Ovary (tissue), 9 donors: Measurements from ENCODE around the gene SYNPO2. TPM values are rescaled to one million over a fixed set of nuclear protein-coding genes. Genes with fewer than 3 reads are reported as not detected.

Source experiments
- DNase-seq, 5 donors: peaks; one replicate each; pipeline ENCODE4 v3.0.0-alpha.2; 2019 to 2020
- H3K27ac ChIP-seq, 2 donors: fragments of 200-600 bp; one replicate each; pipeline versions ENCODE4 v1.5.1 to v1.8.0; 2019 to 2022
- H3K27me3 ChIP-seq: fragments of 200-600 bp; one replicate; pipeline ENCODE4 v1.8.0; 2022
- H3K36me3 ChIP-seq: fragments of 200-600 bp; sonication (generic); one replicate; pipeline ENCODE4 v1.5.1; 2019
- H3K4me1 ChIP-seq: one replicate; pipeline ENCODE4 v1.8.1; 2013; ENCODE audit warnings: mild to moderate bottlenecking, moderate library complexity; ENCODE audit not compliant: insufficient read depth
- H3K4me3 ChIP-seq: fragments of 200-600 bp; sonication (generic); one replicate; pipeline ENCODE4 v1.5.1; 2017
- H3K9me3 ChIP-seq, 2 donors: fragments of 200-600 bp in 1 of 2; sonication (generic) in 1 of 2; one replicate each; pipeline versions ENCODE4 v1.5.1 to v1.8.1; 2013 to 2019; ENCODE audit warnings: mild to moderate bottlenecking in 1 of 2, moderate library complexity in 1 of 2
- CTCF ChIP-seq, 3 donors: fragments of 450-650 bp in 2 of 3; fragments of 200-600 bp in 1 of 3; IDR thresholded peaks; one replicate each; pipeline versions ENCODE4 v1.5.1 to v1.8.0; 2016 to 2022; ENCODE audit warnings: antibody characterized with exemption in 3 of 3, mild to moderate bottlenecking in 1 of 3
- EP300 ChIP-seq: sonication (generic); formaldehyde crosslinking; IDR thresholded peaks from one replicate; pipeline ENCODE4 v1.6.1; 2017; ENCODE audit warnings: antibody characterized with exemption
- POLR2A ChIP-seq: fragments of 450-650 bp; IDR thresholded peaks from one replicate; pipeline ENCODE4 v1.6.1; 2017; ENCODE audit warnings: antibody characterized with exemption, mild to moderate bottlenecking, moderate library complexity
- WGBS, 3 donors: extraction: QIAGEN DNeasy Blood & Tissue Kit in 1 of 3; methylation state at CpG; one replicate each; pipeline versions ENCODE4 v1.1.5 to v1.1.7; 2013 to 2017; 5-methylcytosine and 5-hydroxymethylcytosine counted together
- intact Hi-C, 4 donors: fragments of 100-400 bp; cut with DNase I; formaldehyde crosslinking; loops; one replicate each; pipeline versions ENCODE4 v1.11.0 to v1.15.1; 2022 to 2023
- polyA plus RNA-seq, 2 donors: library from polyadenylated mRNA; stranded (reverse); fragments of 200-250 nt in 1 of 2; fragments of 350-450 nt in 1 of 2; fragmentation: Illumina TruSeq in 1 of 2; extraction: RNeasy Lipid Tissue Mini Kit (QIAGEN cat#74804) in 1 of 2; gene quantifications; one replicate each; pipeline ENCODE4 v1.2.3, GENCODE V29; 2013 to 2014
- total RNA-seq, 7 donors: library from RNA; depleted of rRNA in 2 of 7; stranded (reverse); fragments of >200 nt in 2 of 7; fragmentation: NEBNext Ultra II Directional in 3 of 7; extraction: Animal tissue kit (Norgen Biotek cat#: 25700) in 3 of 7; gene quantifications; one replicate each; pipeline versions ENCODE4 v1.1.0 to v1.2.4, GENCODE V29; 2016 to 2023
- donor health status: DM: no; HTN: no; CAD: no; lungs with moderate emphysema.
- donor health status: DM: no; HTN: no; CAD: no.
- donor health status: Bipolar disorder and iron deficiency.
- donor health status: DM: yes; HTN: yes; CAD: no.
- donor health status: DM: no; HTN: no; CAD: no.
- donor health status: DM: yes; HTN: yes; CAD: no.

SYNPO2 gene
- total and polyA plus RNA-seq, 9 donors: 54.8 to 265 (median 121) TPM

GRCh38 chr4:119097282-119097900 lies 208.7 kb downstream of the SYNPO2 start:
- Histone ChIP-seq H3K9me3 (no peaks in the 10 kb centered on the region), H3K36me3 (no peaks in the 10 kb centered on the region), H3K4me1 (no peaks in the 10 kb centered on the region), H3K27ac (no peak overlapping the region), H3K4me3 (no peak overlapping the region), H3K27me3 (no peaks in the 10 kb centered on the region)
- intact Hi-C loops: loop anchor here in 1 of 4 donors (10.0 kb wide), 1 partner anchor 1437 kb away; no protein-coding TSS in a partner anchor
- no peak for DNase-seq
- TF ChIP-seq CTCF (IDR thresholded peaks at IDR 0.05): no peak
- no peak for TF ChIP-seq POLR2A
- TF ChIP-seq EP300: no peak
- 92 to 94% (median 94%) methylated on average over 2 of the region's 2 CpGs for WGBS, 3 donors

DNA sequence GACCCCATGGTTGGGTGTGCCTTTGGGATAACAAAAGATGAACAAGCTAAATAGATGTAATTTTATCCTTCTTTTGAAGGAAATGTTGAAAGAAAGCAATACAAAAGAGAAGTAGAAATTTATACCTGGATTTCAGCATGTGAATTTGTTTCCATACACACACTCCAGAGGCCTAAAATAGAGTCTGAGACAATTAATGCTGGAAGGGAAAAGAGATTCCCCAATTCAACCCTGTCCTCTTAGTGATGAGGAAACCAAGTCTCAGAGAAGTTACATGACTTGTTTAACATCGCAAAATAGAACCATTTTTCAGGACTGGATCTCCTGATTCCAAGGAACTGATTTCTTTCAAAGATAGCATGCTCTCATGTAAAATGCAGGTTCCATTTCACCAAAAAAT lies 209.7 kb downstream of the SYNPO2 start:
- H3K9me3 ChIP-seq: no peaks in the 10 kb centered on the region
- no peaks in the 10 kb centered on the region for H3K27me3 ChIP-seq
- intact Hi-C loops: loop anchor here in 1 of 4 donors (10.0 kb wide), 1 partner anchor 1436 kb away; no protein-coding TSS in a partner anchor
- no peak overlapping the region for H3K4me3 ChIP-seq
- H3K27ac ChIP-seq: no peak overlapping the region
- TF ChIP-seq EP300 (no peak), POLR2A (no peak), CTCF (IDR thresholded peaks at IDR 0.05) (no peak)
- H3K4me1 ChIP-seq: no peaks in the 10 kb centered on the region
- H3K36me3 ChIP-seq: no peaks in the 10 kb centered on the region
- WGBS, 3 donors: 94 to 99% (median 96%) methylated on average over 1 of the region's 1 CpG
- no peak for DNase-seq

GRCh38 chr4:119099227-119099810 lies 210.7 kb downstream of the SYNPO2 start:
- WGBS, 3 donors: 29 to 69% (median 52%) methylated on average over 1 of the region's 1 CpG
- H3K27me3 ChIP-seq: no peaks in the 10 kb centered on the region
- H3K27ac ChIP-seq: no peak overlapping the region
- no peaks in the 10 kb centered on the region for H3K4me1 ChIP-seq
- DNase-seq: no peak
- no peak for TF ChIP-seq EP300
- TF ChIP-seq CTCF (IDR thresholded peaks at IDR 0.05): no peak
- no peak for TF ChIP-seq POLR2A
- intact Hi-C loops: loop anchor here in 1 of 4 donors (10.0 kb wide), 1 partner anchor 1435 kb away; no protein-coding TSS in a partner anchor
- no peaks in the 10 kb centered on the region for H3K36me3 ChIP-seq
- H3K4me3 ChIP-seq: no peak overlapping the region
- H3K9me3 ChIP-seq: no peaks in the 10 kb centered on the region

DNA sequence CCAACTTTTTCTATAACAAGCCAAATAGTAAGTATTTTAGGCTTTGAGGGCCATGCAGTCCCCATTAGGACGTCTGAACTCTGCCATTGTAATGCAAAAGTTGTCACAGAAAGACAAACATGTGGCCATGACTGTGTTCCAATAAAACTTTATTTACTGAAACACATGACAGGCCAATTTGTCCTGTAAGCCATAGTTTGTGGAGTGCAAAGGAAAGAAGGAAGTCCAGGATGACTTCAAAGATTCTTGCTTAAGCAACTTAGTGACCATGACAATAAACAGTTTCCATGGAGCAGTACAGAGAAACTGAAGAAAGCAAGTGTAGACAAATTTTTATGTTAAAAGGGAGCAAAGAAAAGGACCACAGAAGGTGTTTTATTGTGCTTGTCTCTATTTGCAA lies 212.0 kb downstream of the SYNPO2 start:
- H3K4me3 ChIP-seq: no peak overlapping the region
- H3K4me1 ChIP-seq: no peaks in the 10 kb centered on the region
- TF ChIP-seq POLR2A: no peak
- TF ChIP-seq EP300: no peak
- TF ChIP-seq CTCF (IDR thresholded peaks at IDR 0.05): no peak
- intact Hi-C loops: no loop called here
- no peaks in the 10 kb centered on the region for H3K27me3 ChIP-seq
- no peaks in the 10 kb centered on the region for H3K9me3 ChIP-seq
- DNase-seq: no peak
- H3K36me3 ChIP-seq: no peaks in the 10 kb centered on the region
- H3K27ac ChIP-seq: no peak overlapping the region
- 0 to 32% (median 0%) methylated on average over 1 of the region's 1 CpG for WGBS, 3 donors
